Activated effector memory CD4-positive, alpha-beta T cell treated with anti-CD3 and anti-CD28 coated beads, Interleukin-2, amount 50 U/mL, for 16 hours (primary cell): ENCODE data around the gene ADM2.
"Not testable (repeated sequence)": the region's sequence is repeated elsewhere in the genome, so short reads cannot be mapped to it uniquely, and the experiment has no call there.

ENCODE experiments used
- DNase-seq: peaks from one replicate; pipeline ENCODE4 v3.0.0-alpha.2; 2020

Gene ADM2

DNA sequence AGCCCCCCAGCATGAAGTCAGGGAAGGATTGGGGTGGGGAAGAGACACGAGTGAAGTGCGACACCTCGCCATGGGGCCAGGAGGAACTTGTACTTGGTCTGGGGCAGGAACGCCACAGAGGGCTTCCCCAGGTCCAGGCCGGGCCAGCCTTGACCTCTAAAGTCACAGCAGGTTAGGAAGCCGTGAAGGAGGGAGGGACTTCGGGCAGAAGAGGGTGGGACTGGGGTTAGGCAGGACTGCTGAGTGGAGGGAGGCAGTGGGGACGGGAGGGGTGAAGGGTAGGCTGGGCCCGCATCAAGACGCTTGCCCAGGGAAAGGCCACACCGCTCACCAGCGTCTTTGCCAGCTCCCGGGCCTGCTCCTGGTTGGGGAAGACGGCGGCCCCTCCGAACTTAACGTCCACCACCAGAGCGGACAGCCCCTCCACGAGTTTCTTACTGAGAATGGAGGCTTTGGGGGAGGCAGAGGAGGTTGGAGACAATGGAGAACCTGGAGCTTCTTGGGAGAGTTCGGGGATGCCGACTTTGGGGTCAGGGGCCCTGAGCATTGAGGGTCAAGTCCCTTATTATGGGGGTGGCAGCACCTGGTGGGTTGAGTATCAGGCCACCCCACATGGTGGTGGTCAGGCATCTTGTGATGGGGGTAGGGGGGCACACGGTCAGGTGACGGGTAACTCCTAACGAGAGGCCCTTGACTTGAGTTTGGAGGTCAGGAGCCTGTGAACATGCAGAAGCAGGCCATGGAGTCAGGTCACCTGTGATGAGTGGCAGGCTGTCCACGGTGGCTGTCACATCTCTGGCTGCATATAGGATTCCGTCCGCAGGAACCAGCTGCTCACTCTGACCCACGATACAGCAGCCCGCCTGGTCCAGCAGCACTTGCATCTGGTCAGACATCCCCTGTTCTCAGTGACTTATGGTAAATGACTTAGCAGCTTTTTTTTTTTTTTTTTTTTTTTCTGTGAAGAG is 45.8 kb downstream of the ADM2 start:
- DNase-seq, result peak; percentile 78

- DNase-seq, result no peak
These were observed 46.8 kb downstream of the ADM2 start for GRCh38 chr22:50527921-50528681.

DNA sequence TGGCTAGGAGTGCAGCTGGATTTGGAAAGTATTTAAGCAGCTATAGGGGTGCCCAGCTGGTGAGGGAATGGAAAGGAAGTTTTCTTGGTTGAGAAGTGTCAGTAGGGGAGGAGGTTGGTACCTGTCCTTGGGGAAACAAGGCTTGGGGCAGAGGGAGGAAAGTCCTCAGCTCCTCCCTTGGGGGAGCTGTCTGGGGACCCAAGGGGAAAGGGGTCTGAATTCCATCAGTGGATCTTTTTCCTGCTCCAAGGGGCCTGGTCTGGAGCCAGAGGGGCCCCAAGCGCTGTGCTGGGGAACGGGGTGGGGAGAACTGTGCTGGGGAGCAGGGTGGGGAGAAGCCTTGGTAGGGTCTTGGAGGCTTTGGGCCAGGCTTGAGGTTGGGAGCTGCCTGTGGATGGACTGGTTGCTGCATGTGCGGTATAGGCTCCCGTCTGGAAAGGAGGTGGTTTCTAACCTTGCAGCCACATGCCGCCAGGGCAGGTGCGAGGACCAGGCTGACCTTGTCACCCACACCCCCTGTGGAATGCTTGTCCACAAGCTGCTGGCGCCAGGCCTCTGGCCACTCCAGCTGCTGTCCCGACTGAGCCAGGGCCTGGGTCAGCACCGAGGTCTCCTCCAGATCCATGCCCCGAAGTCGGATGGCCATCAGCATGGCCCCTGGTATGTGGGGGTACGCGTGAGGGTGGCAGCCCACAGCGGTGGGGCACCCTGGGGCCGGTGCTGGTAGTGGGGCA is 47.5 kb downstream of the ADM2 start:
- peak; percentile 66 for DNase-seq

DNA sequence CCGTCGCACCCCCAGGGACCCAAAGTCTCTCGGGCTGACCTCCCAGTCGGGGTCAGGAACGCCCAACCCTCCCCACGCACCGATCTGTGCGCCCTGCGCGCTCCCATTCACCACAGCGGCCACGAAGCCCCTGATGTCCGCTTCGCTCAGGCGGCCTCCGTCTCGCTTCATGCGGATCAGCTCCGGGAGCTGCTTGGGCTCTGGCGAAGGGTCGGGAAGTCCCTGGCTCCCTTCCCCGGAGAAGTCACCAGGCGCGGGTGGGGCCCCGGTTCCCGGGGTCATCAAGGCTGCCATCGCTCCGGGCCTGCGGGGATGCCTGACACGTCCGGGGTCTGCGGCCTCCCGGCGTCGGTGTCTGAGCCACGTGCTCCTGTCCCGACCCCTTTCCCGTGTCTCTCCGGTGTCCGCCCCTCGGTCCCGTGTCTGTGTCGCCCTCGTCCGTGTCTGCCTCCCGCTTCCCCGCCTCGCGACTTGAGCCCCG is 48.1 kb downstream of the ADM2 start:
- no peak for DNase-seq

DNA sequence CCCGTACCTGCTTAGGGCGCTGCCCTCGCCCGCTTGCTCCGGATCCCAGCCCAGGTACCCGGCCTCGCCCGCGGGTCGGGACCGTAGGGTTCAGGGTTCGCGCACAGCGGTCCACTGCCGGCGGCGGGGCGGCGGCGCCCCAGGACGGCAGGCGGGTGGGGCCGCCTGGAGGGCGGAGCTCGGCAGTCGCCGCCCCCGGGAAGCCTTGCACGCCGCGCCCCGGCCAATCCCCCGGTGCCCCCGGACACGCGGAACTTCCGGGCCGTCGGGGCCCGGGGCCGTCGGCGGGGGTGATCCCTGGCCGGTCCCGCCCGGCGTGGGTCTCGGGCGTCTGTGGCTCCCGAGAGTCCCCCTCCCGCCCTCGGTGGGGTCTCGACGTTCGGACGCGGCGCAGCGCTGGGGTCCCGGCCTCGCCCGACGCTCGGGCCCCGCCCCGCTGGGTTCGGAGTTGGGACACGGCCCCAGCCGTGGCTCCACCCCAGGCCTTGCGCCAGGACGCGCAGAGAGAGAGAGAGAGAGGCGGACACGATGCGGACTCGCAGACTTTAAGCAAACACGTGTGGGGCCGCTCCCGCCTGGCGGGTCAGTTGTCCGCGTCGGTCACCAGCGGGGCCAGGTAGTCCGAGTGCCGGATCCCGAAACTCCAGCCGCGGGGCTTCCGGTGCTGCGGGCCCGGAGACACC is 48.7 kb downstream of the ADM2 start, which contains the start of gene TYMP:
Gene TYMP, minus strand, starts transcription at position 116 of the 683 bp plus-strand sequence. CDS start 303 bp downstream, outside the sequence.
- peak; percentile 91 for DNase-seq

DNA sequence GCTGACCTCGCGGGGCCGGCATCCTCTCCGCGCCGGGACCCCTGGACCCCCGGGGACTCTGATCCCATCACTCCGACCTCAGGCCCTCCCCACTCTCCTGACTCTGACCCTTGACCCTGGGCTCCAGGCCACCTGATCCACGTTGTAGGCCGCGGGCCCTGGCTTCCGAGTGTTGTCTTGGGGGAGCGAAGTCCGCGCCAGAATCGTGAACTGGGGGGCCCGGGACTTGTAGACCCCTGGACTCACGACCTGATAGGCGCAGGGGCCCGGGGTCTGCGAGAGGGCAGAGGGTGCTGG is 49.2 kb downstream of the ADM2 start:
- DNase-seq, result no peak

- DNase-seq, result peak; percentile 93
These were observed 49.7 kb downstream of the ADM2 start for GRCh38 chr22:50530877-50531545.

- peak; percentile 90 for DNase-seq
These were observed 50.2 kb downstream of the ADM2 start for GRCh38 chr22:50531546-50531961.

GRCh38 chr22:50531962-50532674 is 50.8 kb downstream of the ADM2 start:
- DNase-seq, result peak; percentile 66

GRCh38 chr22:50532824-50533796 is 51.8 kb downstream of the ADM2 start:
- DNase-seq, result no peak

GRCh38 chr22:50533856-50534711 is 52.7 kb downstream of the ADM2 start:
- DNase-seq, result not testable (repeated sequence)

DNA sequence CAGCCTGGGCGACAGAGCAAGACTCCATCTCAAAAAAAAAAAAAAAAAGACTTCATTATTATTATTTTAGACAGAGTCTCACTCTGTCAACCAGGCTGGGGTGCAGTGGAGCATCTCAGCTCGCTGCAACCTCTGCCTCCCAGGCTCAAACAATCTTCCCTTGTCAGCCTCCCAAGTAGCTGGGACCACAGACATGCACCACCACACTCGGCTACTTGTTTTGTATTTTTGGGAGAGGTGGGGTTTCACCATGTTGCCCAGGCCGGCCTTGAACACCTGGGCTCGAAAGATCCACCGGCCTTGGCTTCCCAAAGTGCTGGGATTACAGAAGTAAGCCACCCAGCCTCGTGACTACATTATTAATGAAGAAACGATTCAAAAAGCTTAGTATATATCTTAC is 53.8 kb downstream of the ADM2 start:
- DNase-seq, result no peak
